Measurements from ENCODE around the gene SLC25A40. TPM values are rescaled to one million over a fixed set of nuclear protein-coding genes. Genes with fewer than 3 reads are reported as not detected.

The SLC25A40 gene
- total RNA-seq, 1 experiment from 2014 or later, result 31.2 TPM

DNA sequence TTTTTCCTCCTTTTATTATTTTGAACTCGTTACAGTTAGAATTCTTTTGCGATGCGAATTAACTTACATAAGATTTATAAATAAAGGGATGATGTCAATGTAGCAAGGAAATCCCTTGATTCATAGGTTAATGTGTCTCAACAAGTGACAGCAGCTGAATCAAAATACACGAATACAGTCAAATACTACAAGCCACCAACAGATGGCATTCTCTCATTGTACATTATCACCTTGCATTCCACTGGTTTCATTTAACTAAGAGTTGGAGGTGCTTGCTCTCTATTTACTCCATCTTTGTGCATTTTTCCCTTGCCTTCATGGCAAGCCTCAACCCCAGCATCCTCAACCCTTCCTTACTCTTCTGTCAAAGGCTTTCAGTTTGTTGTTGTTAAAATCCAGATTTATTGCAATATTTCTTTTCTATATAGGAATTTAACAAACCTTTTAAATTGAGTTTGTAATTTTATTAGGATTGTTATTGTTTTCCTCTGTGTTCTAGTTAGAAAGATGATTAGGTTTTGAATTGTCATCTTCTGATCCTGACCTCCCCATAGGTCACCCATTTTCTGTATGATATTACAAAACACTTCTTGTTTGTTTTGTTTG, 78.3 kb downstream of the SLC25A40 start:
- Histone ChIP-seq H3K4me3 (no peak overlapping the region), H3K9me3 (replicated peaks) (no peaks in the 10 kb centered on the region), H3K4me1 (replicated peaks) (no peaks in the 10 kb centered on the region), H3K27ac (no peak overlapping the region), H3K36me3 (no peaks in the 10 kb centered on the region), H3K27me3 (replicated peaks) (no peaks in the 10 kb centered on the region)
- peak in 1 of 2 experiments; percentile 31 for DNase-seq (ENCODE audit: low read depth in 1 of 2, low spot score in 2 of 2)

DNA sequence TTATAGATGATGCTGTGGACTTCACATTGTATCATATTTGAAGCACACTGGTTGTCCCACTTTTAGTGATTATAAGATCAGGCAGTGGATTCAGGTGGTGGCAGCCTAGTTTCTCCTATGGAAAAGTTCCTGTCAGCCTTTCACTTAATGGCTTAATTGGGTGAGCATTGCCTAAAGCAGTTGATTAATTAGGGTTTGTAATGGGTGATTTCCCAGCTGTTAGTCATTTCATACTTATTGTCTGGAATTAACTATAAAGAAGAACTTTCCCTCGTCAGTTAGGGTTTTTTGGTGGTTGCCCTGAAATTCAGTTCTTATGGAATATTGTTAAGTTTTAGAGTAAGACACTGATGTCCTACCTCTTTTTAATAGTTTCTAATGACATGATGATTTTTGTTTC, 78.8 kb downstream of the SLC25A40 start:
- no peaks in the 10 kb centered on the region for H3K4me1 ChIP-seq (replicated peaks)
- H3K9me3 ChIP-seq (replicated peaks), result no peaks in the 10 kb centered on the region
- no peak overlapping the region for H3K4me3 ChIP-seq
- H3K36me3 ChIP-seq, result no peaks in the 10 kb centered on the region
- no peak for DNase-seq (ENCODE audit: low read depth in 1 of 2, low spot score in 2 of 2)
- no peaks in the 10 kb centered on the region; the same call in 1 of the 2 replicates for H3K27me3 ChIP-seq (replicated peaks)
- no peak overlapping the region for H3K27ac ChIP-seq

DNA sequence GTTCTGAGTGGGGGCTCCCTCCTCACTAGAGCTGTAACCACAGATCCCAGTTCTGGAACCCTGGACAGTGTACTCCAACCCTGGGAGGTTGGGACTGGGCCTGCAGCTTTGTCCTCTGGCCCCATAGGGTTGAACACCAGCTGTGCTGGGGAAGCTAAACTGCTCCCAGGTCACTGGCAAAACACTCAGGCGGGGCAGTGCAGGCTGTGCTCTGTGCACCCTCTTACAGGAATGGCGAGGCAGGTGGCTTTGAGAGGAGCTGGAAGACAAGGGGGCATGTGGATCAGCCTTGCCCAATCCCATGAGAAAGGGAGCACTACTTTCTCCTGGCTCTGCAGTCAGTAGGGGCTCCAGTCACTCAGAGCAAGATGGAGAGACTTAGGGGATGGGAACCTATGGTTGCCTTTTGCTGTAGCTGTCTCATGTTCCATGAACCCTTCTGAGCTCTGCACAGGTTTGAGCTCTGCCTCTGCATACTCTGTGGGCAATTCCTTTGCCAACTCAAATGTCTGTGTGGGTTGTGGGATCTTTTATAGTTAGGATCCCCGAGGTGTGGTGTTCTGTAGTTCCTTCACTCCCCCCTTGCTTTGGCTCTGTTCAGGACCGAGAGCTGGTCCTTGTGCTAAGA, 90.7 kb downstream of the SLC25A40 start:
- Histone ChIP-seq H3K27me3 (replicated peaks) (no peaks in the 10 kb centered on the region), H3K9me3 (replicated peaks) (no peaks in the 10 kb centered on the region), H3K4me1 (replicated peaks) (no peaks in the 10 kb centered on the region), H3K36me3 (no peaks in the 10 kb centered on the region), H3K27ac (no peak overlapping the region), H3K4me3 (no peak overlapping the region)
- no peak for DNase-seq (ENCODE audit: low read depth in 1 of 2, low spot score in 2 of 2)

DNA sequence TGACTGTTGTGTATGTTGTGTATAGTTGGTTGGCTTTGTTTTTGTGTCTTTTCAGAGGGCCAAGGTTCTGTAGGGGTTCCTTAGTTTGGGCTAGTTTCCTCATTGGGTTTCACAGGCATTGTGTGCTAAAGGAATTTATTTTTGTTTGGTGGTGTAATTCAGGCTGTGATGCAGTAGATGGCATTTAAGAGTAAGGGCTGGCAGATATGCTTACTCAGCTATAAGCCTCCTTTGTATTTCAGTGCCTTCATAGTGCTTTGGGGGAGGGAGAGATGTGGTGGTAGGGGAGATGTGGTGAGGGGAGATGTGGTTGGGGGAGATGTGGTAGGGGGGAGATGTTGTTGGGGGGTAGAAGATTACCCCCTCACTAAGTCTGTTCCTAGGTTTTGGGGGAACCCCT, 91.7 kb downstream of the SLC25A40 start:
- H3K4me3 ChIP-seq, result no peak overlapping the region
- no peaks in the 10 kb centered on the region for H3K27me3 ChIP-seq (replicated peaks)
- H3K36me3 ChIP-seq, result no peaks in the 10 kb centered on the region
- no peaks in the 10 kb centered on the region for H3K4me1 ChIP-seq (replicated peaks)
- no peak for DNase-seq (ENCODE audit: low read depth in 1 of 2, low spot score in 2 of 2)
- no peak overlapping the region for H3K27ac ChIP-seq
- H3K9me3 ChIP-seq (replicated peaks), result no peaks in the 10 kb centered on the region

Other genes starting within 250 kb of the SLC25A40 start
- gene RUNDC3B, start 248.0 kb downstream of the SLC25A40 start, total RNA-seq (2014; rRNA removed; shearing (Covaris generic)), result 0.08 TPM in 1 of 2 replicates, not detected in the other
- gene DBF4, start 133 bp upstream of the SLC25A40 start, total RNA-seq (2014; rRNA removed; shearing (Covaris generic)), result 41.7 and 51.2 TPM in 2 replicates
- 0.06 and 0.29 TPM in 2 replicates for gene ADAM22, start 57.9 kb upstream of the SLC25A40 start, total RNA-seq (2014; rRNA removed; shearing (Covaris generic))

All from SJSA1 (cell line).